D721Med (cell line): ENCODE data around the gene HIVEP2.

Source experiments
- DNase-seq: peaks from one replicate; pipeline ENCODE4 v3.0.0; 2011; ENCODE audit warnings: low spot score; ENCODE audit not compliant: insufficient read length
- FAIRE-seq: peaks from 2 replicates; lab custom pipeline; 2011; peaks lifted over from hg19 to GRCh38; lab: Jason Lieb, UNC
- TF ChIP-seq, protein P1 (sequence below): IDR thresholded peaks from 2 replicates; pipeline ENCODE4 v1.5.1; 2012; ENCODE audit warnings: mild to moderate bottlenecking, control low read depth; ENCODE audit not compliant: insufficient read depth; ENCODE audit errors: missing control alignments

Gene HIVEP2

DNA sequence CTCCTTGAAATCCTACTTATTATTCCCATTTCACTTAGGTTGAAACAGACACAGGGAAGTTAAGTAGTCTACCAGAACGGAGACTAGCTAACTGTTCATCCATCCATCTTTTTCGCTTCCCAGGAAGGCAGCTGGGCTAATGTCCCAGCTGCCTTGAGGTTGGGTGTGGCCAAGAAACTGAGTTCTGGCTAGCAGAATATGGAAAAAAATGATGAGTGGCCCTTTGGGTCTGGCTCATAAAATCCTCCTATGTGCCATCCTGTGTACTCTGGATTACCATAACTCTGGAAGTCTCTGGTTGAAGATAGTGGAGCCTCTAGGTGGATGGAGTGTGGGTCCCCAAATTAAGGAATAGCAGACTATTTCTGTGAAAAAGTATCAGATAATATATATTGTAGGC lies 206.2 kb downstream of the HIVEP2 start:
- DNase-seq (no peak), FAIRE-seq (no peak)
- TF ChIP-seq, protein P1, sequence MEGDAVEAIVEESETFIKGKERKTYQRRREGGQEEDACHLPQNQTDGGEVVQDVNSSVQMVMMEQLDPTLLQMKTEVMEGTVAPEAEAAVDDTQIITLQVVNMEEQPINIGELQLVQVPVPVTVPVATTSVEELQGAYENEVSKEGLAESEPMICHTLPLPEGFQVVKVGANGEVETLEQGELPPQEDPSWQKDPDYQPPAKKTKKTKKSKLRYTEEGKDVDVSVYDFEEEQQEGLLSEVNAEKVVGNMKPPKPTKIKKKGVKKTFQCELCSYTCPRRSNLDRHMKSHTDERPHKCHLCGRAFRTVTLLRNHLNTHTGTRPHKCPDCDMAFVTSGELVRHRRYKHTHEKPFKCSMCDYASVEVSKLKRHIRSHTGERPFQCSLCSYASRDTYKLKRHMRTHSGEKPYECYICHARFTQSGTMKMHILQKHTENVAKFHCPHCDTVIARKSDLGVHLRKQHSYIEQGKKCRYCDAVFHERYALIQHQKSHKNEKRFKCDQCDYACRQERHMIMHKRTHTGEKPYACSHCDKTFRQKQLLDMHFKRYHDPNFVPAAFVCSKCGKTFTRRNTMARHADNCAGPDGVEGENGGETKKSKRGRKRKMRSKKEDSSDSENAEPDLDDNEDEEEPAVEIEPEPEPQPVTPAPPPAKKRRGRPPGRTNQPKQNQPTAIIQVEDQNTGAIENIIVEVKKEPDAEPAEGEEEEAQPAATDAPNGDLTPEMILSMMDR = no peak

DNA sequence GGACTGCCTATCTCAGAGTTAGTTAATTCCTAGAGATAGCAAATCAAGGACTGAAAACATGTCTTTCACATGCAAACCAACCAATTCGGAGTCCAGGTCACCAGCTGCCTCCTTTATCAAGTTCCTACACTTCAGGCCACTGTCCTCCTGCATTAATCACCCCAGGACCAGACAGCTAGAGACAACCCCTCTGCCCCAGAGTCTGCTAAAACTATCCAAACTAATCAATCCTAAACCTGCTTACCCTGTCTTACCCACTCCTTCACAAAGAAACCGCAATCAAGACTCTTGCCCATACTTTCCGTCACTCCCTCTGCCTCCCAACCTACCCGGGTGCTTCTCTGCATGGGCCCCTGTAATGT lies 207.0 kb downstream of the HIVEP2 start:
- TF ChIP-seq, protein P1 = no peak
- DNase-seq (no peak), FAIRE-seq (no peak)

DNA sequence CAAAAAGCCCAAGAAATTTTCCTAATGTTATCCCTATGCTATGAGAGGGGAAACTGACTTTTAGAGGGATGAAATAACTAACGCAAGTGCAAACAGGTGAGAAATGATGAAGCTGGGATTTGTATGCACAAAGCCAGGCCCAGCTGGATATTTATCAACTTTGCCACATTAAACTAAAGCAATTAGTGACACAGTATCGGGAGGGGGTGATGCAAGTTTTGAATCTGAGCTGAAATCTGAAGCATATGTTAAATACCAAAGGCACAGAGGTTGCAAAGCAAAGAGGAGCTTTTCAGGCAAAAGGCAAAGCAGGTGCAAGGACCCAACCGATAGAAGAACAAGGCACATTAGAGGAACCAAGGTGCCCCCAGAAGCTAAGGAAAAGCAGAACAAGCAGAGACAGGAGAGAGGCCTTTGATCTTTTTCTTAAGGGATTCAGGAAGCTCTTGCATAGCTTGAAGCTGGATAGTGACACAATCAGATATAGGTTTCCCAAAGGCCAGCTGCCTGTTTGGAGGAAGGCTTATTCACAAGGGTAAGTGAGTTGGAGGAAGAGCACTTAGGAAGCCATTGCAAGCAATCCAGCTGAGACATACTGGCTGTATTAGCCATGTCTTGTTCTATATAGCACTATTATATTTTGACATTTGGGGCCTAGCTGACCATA lies 207.5 kb downstream of the HIVEP2 start:
- DNase-seq (no peak), FAIRE-seq (no peak)
- TF ChIP-seq, protein P1 = no peak

DNA sequence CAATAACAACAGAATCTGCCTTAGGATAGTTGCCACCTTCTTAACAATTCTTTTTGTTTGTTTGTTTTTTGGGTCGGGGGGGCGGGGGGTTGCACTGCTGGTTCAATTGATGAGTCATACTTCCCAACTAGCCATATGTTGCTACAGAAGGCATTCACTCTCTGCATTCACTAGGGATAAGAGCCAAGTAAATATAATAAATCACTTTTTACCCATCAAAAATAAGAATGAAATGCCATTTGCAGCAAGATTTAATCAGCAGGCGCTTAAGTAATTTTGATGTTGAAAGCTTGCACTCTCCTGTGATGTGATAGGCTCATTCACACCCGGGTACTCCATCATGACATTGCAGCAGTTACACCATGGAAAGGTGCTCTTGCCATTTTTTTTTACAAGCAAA lies 209.8 kb downstream of the HIVEP2 start:
- FAIRE-seq (no peak), DNase-seq (no peak)
- TF ChIP-seq, protein P1 = no peak

DNA sequence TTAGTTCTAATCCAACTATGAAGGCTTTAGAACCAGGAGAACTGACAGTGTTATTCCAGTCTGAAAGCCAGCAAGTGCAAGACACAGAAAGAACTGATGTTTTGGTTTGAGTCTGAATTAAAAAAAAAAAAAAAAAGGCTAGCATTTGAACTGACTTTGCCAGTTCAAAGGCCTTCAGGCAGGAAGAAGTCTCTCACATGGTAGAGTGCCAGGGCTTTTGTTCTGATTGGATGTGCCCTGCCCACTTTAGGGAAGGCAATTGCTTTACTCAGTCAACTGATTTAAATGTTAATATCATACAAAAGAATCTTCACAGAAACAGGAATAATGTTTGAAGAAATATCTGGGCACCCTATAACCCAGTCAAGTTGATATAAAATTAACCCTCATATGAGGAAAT lies 212.2 kb downstream of the HIVEP2 start:
- DNase-seq = no peak
- no peak for FAIRE-seq
- TF ChIP-seq, protein P1 = no peak

DNA sequence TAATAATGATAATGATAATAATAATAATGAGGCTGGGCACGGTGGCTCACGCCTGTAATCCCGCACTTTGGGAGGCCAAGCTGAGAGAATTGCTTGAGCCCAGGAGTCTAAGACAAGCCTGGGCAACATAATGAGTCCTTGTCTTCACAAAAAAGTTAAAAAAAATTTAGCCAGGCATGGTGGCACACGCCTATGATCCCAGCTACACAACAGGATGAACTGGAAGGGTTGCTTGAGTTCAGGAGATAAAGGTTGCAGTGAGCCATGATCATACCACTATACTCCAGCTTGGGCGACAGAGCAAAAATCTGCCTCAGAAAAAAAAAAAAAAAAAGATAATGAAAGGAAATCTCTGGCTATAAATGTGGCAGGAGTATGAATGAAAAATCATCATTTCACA lies 213.4 kb downstream of the HIVEP2 start:
- no peak for DNase-seq
- FAIRE-seq = no peak
- TF ChIP-seq, protein P1 = no peak

DNA sequence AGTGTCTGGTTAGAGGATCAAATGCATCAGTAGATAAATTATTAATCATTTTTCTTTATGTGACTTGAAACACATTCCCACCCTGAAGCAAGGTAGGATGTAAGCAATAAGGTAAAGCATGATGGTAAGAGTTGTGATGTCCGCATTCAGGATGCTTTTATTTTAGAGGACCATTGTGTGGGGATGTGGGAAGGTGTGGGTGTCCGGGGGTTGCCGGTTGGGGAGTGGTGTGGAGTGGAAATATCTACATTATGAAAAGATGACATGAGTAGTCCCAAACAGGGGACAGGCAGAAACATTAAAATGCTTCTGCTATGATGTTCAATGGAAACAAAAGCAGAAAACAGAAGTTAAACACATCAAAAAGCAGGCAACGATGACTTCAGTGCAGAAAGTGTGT lies 215.4 kb downstream of the HIVEP2 start:
- DNase-seq = no peak
- no peak for FAIRE-seq
- TF ChIP-seq, protein P1 = no peak
